H1 (cell line): ENCODE results near the gene RTN4. TPM values are rescaled to one million over a fixed set of nuclear protein-coding genes. Genes with fewer than 3 reads are reported as not detected.

Experiments
- CTCF ChIA-PET: fragments of 300-600 bp; sonication (Branson Sonifier 250); formaldehyde crosslinking; loops from one replicate; lab custom pipeline; 2021; ENCODE audit not compliant: partially characterized antibody; lab: Charles Lee
- POLR2A ChIA-PET: fragments of 300-600 bp; sonication (Branson Sonifier 250); formaldehyde crosslinking; loops from one replicate; lab custom pipeline; 2021; ENCODE audit warnings: inconsistent platforms; ENCODE audit not compliant: partially characterized antibody; lab: Charles Lee
- DNase-seq, 2 experiments: peaks; one replicate each; pipeline versions ENCODE4 v3.0.0 to v3.0.0-alpha.2; 2010 to 2022; ENCODE audit warnings: low spot score in 2 of 2, low read depth in 1 of 2, mixed read lengths in 1 of 2
- FAIRE-seq: peaks from 2 replicates; lab custom pipeline; 2011; peaks lifted over from hg19 to GRCh38; lab: Jason Lieb, UNC
- H2AFZ ChIP-seq: 2 replicates; pipeline ENCODE4 v1.8.1; 2012; ENCODE audit warnings: low read length, inconsistent platforms
- H2AK5ac ChIP-seq: 2 replicates; pipeline ENCODE4 v1.6.1; 2013; ENCODE audit warnings: low read depth, low read length
- H2BK120ac ChIP-seq: replicated peaks from 2 replicates; pipeline ENCODE3; 2013; ENCODE audit warnings: low read depth, low read length, inconsistent platforms
- H2BK12ac ChIP-seq: 2 replicates; pipeline ENCODE4 v1.6.1; 2013; ENCODE audit warnings: low read depth, low read length
- H2BK15ac ChIP-seq: 2 replicates; pipeline ENCODE4 v1.6.1; 2013; ENCODE audit warnings: low read length
- H2BK20ac ChIP-seq: 2 replicates; pipeline ENCODE4 v1.6.1; 2013; ENCODE audit warnings: low read length
- H2BK5ac ChIP-seq: 2 replicates; pipeline ENCODE4 v1.6.1; 2013; ENCODE audit warnings: low read depth, low read length
- H3K14ac ChIP-seq: 2 replicates; pipeline ENCODE4 v1.6.1; 2013; ENCODE audit warnings: inconsistent platforms; ENCODE audit not compliant: insufficient read length
- H3K18ac ChIP-seq: 2 replicates; pipeline ENCODE4 v1.6.1; 2013; ENCODE audit warnings: low read length; ENCODE audit errors: extremely low read depth
- H3K23ac ChIP-seq: 2 replicates; pipeline ENCODE4 v1.6.1; 2013; ENCODE audit warnings: inconsistent platforms; ENCODE audit not compliant: insufficient read length
- H3K23me2 ChIP-seq: 2 replicates; pipeline ENCODE4 v1.6.1; 2013; ENCODE audit warnings: low read depth, low read length
- H3K27ac ChIP-seq: 2 replicates; pipeline ENCODE4 v1.6.1; 2011; ENCODE audit warnings: low read depth, low read length, inconsistent platforms
- H3K27me3 ChIP-seq, 4 experiments: replicated peaks in 1 of 4; 1 replicate in 1 of 4; 2 replicates in 3 of 4; pipeline versions ENCODE4 v1.6.1 to v1.8.1; 2011 to 2013; ENCODE audit warnings: low read length in 3 of 4, mild to moderate bottlenecking in 3 of 4, inconsistent platforms in 2 of 4, mixed read lengths in 2 of 4, moderate library complexity in 1 of 4; ENCODE audit not compliant: control insufficient read depth in 3 of 4, insufficient read depth in 3 of 4; ENCODE audit errors: extremely low read depth in 1 of 4
- H3K36me3 ChIP-seq, 4 experiments: 2 replicates each; pipeline versions ENCODE4 v1.6.1 to v1.8.1; 2011 to 2013; ENCODE audit warnings: mild to moderate bottlenecking in 4 of 4, low read length in 3 of 4, moderate library complexity in 2 of 4, control low read depth in 1 of 4, inconsistent platforms in 1 of 4; ENCODE audit not compliant: insufficient read depth in 4 of 4, control insufficient read depth in 2 of 4
- H3K4ac ChIP-seq: replicated peaks from 2 replicates; pipeline ENCODE3; 2013; ENCODE audit warnings: low read length, low read depth, mixed read lengths, inconsistent platforms; ENCODE audit not compliant: insufficient read length
- H3K4me1 ChIP-seq, 4 experiments: replicated peaks in 1 of 4; 1 replicate in 1 of 4; 2 replicates in 3 of 4; pipeline versions ENCODE4 v1.6.1 to v1.8.1; 2011 to 2013; ENCODE audit warnings: low read length in 3 of 4, inconsistent platforms in 2 of 4, mixed read lengths in 1 of 4; ENCODE audit not compliant: insufficient read depth in 4 of 4, control insufficient read depth in 3 of 4
- H3K4me2 ChIP-seq, 2 experiments: 2 replicates each; pipeline versions ENCODE4 v1.6.1 to v1.8.1; 2011 to 2013; ENCODE audit warnings: low read depth in 2 of 2, low read length in 2 of 2, control low read depth in 1 of 2, inconsistent platforms in 1 of 2, mild to moderate bottlenecking in 1 of 2; ENCODE audit not compliant: insufficient read depth in 1 of 2
- H3K4me3 ChIP-seq, 4 experiments: fragments of 200-600, 300-600 bp in 1 of 4; sonication (generic), shearing (Covaris generic), sonication (Bioruptor Twin) in 1 of 4; 2 replicates each; pipeline versions ENCODE4 v1.5.1 to v1.8.1; 2011 to 2016; ENCODE audit warnings: low read length in 4 of 4, low read depth in 3 of 4, control low read depth in 2 of 4, inconsistent platforms in 2 of 4, mild to moderate bottlenecking in 2 of 4, mixed read lengths in 1 of 4, moderate library complexity in 1 of 4; ENCODE audit not compliant: insufficient read depth in 2 of 4; ENCODE audit errors: extremely low read depth in 1 of 4
- H3K56ac ChIP-seq: replicated peaks from 2 replicates; pipeline ENCODE3; 2013; ENCODE audit warnings: low read depth, mild to moderate bottlenecking, mixed read lengths, low read length, inconsistent platforms; ENCODE audit not compliant: insufficient read length
- H3K79me1 ChIP-seq: 2 replicates; pipeline ENCODE4 v1.6.1; 2013; ENCODE audit warnings: low read depth, low read length, control low read depth
- H3K79me2 ChIP-seq, 2 experiments: 2 replicates each; pipeline versions ENCODE4 v1.6.1 to v1.8.1; 2012 to 2013; ENCODE audit warnings: low read length in 2 of 2, mild to moderate bottlenecking in 2 of 2, inconsistent platforms in 1 of 2; ENCODE audit not compliant: insufficient read depth in 2 of 2, control insufficient read depth in 1 of 2
- H3K9ac ChIP-seq, 4 experiments: replicated peaks in 1 of 4; 1 replicate in 1 of 4; 2 replicates in 3 of 4; pipeline versions ENCODE4 v1.6.1 to v1.8.1; 2011 to 2013; ENCODE audit warnings: low read depth in 3 of 4, low read length in 3 of 4, control low read depth in 2 of 4, mild to moderate bottlenecking in 2 of 4, moderate library complexity in 2 of 4, inconsistent platforms in 1 of 4; ENCODE audit errors: extremely low read depth in 1 of 4
- H3K9me3 ChIP-seq, 2 experiments: 2 replicates each; pipeline versions ENCODE4 v1.6.1 to v1.8.1; 2012 to 2013; ENCODE audit warnings: mild to moderate bottlenecking in 2 of 2, moderate library complexity in 2 of 2, control low read depth in 1 of 2, inconsistent platforms in 1 of 2, low read depth in 1 of 2, low read length in 1 of 2, mixed read lengths in 1 of 2; ENCODE audit not compliant: insufficient read depth in 2 of 2
- H4K20me1 ChIP-seq, 2 experiments: replicated peaks in 1 of 2; 2 replicates each; pipeline versions ENCODE3 to v1.8.1; 2011 to 2013; ENCODE audit warnings: inconsistent platforms in 2 of 2, low read length in 2 of 2, mild to moderate bottlenecking in 1 of 2; ENCODE audit not compliant: insufficient read depth in 2 of 2, control insufficient read depth in 1 of 2
- H4K5ac ChIP-seq: 2 replicates; pipeline ENCODE4 v1.6.1; 2013; ENCODE audit warnings: low read length, low read depth, mixed read lengths, inconsistent platforms; ENCODE audit not compliant: insufficient read length
- H4K8ac ChIP-seq: 2 replicates; pipeline ENCODE4 v1.8.0; 2013; ENCODE audit warnings: mild to moderate bottlenecking, moderate library complexity, low read length, inconsistent platforms; ENCODE audit not compliant: insufficient read depth; ENCODE audit errors: extremely low read depth
- H4K91ac ChIP-seq: replicated peaks from 2 replicates; pipeline ENCODE3; 2013; ENCODE audit warnings: low read length, mixed read lengths, inconsistent platforms; ENCODE audit not compliant: insufficient read length
- WGBS, 2 experiments: shearing (Covaris generic) in 1 of 2; methylation state at CpG; one replicate each; pipeline versions ENCODE4 v1.1.6 to v1.1.7; 2013 to 2015; ENCODE audit warnings: low lambda C conversion rate in 2 of 2, mixed read lengths in 2 of 2, inconsistent platforms in 1 of 2, low coverage in 1 of 2, missing lambda C conversion rate in 1 of 2; ENCODE audit not compliant: insufficient replicate concordance in 2 of 2, insufficient coverage in 1 of 2, insufficient read length in 1 of 2; ENCODE audit errors: extremely low coverage in 1 of 2, missing lambda C conversion rate in 1 of 2; 5-methylcytosine and 5-hydroxymethylcytosine counted together
- polyA plus RNA-seq, 7 experiments: library from polyadenylated mRNA; depleted of rRNA in 3 of 7; stranded (reverse) in 5 of 7; unstranded in 2 of 7; fragments of >200 nt in 5 of 7; fragments of 200-250 nt in 2 of 7; gene quantifications; 1 replicate in 5 of 7; 2 replicates in 1 of 7; 4 replicates in 1 of 7; pipeline versions ENCODE4 v1.2.1 to v1.2.3, GENCODE V29; 2011 to 2013; ENCODE audit warnings: missing spikeins in 2 of 7, mixed read lengths in 2 of 7
- total RNA-seq: library from RNA; stranded (reverse); fragmentation: NEBNext Ultra II Directional; extraction: Animal tissue kit (Norgen Biotek cat#: 25700); gene quantifications from 2 replicates; pipeline ENCODE4 v1.2.1, GENCODE V29; 2021

Gene RTN4
- total and polyA plus RNA-seq, 2 of the 8 experiments (the other 6 are each of a cell fraction or from before 2014, with no cell fraction given), result 179 to 242 TPM

- FAIRE-seq, result no peak
- no peak overlapping the region for H4K5ac ChIP-seq
- no peak overlapping the region for H3K27ac ChIP-seq
These were observed 118.8 kb downstream of the RTN4 start for GRCh38 chr2:54931473-54931872.

More at GRCh38 chr2:54931473-54931872, 118.8 kb downstream of the RTN4 start:
- H2BK15ac ChIP-seq, result no peak overlapping the region
- DNase-seq, result no peak
- no peak overlapping the region for H3K4me2 ChIP-seq
- no peak overlapping the region for H2BK20ac ChIP-seq
- no peak overlapping the region for H3K4ac ChIP-seq
- no peaks in the 10 kb centered on the region for H3K4me1 ChIP-seq
- no peaks in the 10 kb centered on the region for H3K36me3 ChIP-seq
- no peak overlapping the region for H2BK5ac ChIP-seq
- no peak overlapping the region for H2AK5ac ChIP-seq
- H3K79me2 ChIP-seq, result no peaks in the 10 kb centered on the region
- no peaks in the 10 kb centered on the region for H3K9me3 ChIP-seq
- H3K4me3 ChIP-seq, result no peak overlapping the region
- no peaks in the 10 kb centered on the region for H3K27me3 ChIP-seq
- ChIA-PET POLR2A (no interaction called here), CTCF (interaction anchor here (1.0 kb wide), 1 partner anchor 37 kb away, joined by 3 read pairs; no protein-coding TSS in a partner anchor)
- no peak overlapping the region for H3K18ac ChIP-seq
- H2BK120ac ChIP-seq, result no peak overlapping the region
- no peaks in the 10 kb centered on the region; the same call in 1 of the 2 replicates for H3K23me2 ChIP-seq
- no peak overlapping the region for H4K91ac ChIP-seq
- H3K23ac ChIP-seq, result no peak overlapping the region
- H3K79me1 ChIP-seq, result no peaks in the 10 kb centered on the region
- no peak overlapping the region for H4K8ac ChIP-seq
- H2BK12ac ChIP-seq, result no peak overlapping the region
- WGBS, 2 experiments, result 94% methylated on average over 6 of the region's 6 CpGs; no CpG with 5 or more reads in 1 of the 2 experiments
- no peak overlapping the region for H2AFZ ChIP-seq
- no peaks in the 10 kb centered on the region for H4K20me1 ChIP-seq
- H3K56ac ChIP-seq, result no peak overlapping the region
- no peak overlapping the region for H3K14ac ChIP-seq
- H3K9ac ChIP-seq, result no peak overlapping the region
